Ovary (tissue), 9 donors: ENCODE measurements around the gene CLCN5. TPM values are rescaled to one million over a fixed set of nuclear protein-coding genes. Genes with fewer than 3 reads are reported as not detected.

ENCODE experiments used
- DNase-seq, 5 donors: peaks; one replicate each; pipeline ENCODE4 v3.0.0-alpha.2; 2019 to 2020
- H3K27ac ChIP-seq, 2 donors: fragments of 200-600 bp; one replicate each; pipeline versions ENCODE4 v1.5.1 to v1.8.0; 2019 to 2022
- H3K27me3 ChIP-seq: fragments of 200-600 bp; one replicate; pipeline ENCODE4 v1.8.0; 2022
- H3K36me3 ChIP-seq: fragments of 200-600 bp; sonication (generic); one replicate; pipeline ENCODE4 v1.5.1; 2019
- H3K4me1 ChIP-seq: one replicate; pipeline ENCODE4 v1.8.1; 2013; ENCODE audit warnings: mild to moderate bottlenecking, moderate library complexity; ENCODE audit not compliant: insufficient read depth
- H3K4me3 ChIP-seq: fragments of 200-600 bp; sonication (generic); one replicate; pipeline ENCODE4 v1.5.1; 2017
- H3K9me3 ChIP-seq, 2 donors: fragments of 200-600 bp in 1 of 2; sonication (generic) in 1 of 2; one replicate each; pipeline versions ENCODE4 v1.5.1 to v1.8.1; 2013 to 2019; ENCODE audit warnings: mild to moderate bottlenecking in 1 of 2, moderate library complexity in 1 of 2
- CTCF ChIP-seq, 3 donors: fragments of 450-650 bp in 2 of 3; fragments of 200-600 bp in 1 of 3; IDR thresholded peaks; one replicate each; pipeline versions ENCODE4 v1.5.1 to v1.8.0; 2016 to 2022; ENCODE audit warnings: antibody characterized with exemption in 3 of 3, mild to moderate bottlenecking in 1 of 3
- EP300 ChIP-seq: sonication (generic); formaldehyde crosslinking; IDR thresholded peaks from one replicate; pipeline ENCODE4 v1.6.1; 2017; ENCODE audit warnings: antibody characterized with exemption
- POLR2A ChIP-seq: fragments of 450-650 bp; IDR thresholded peaks from one replicate; pipeline ENCODE4 v1.6.1; 2017; ENCODE audit warnings: antibody characterized with exemption, mild to moderate bottlenecking, moderate library complexity
- WGBS, 3 donors: extraction: QIAGEN DNeasy Blood & Tissue Kit in 1 of 3; methylation state at CpG; one replicate each; pipeline versions ENCODE4 v1.1.5 to v1.1.7; 2013 to 2017; 5-methylcytosine and 5-hydroxymethylcytosine counted together
- intact Hi-C, 4 donors: fragments of 100-400 bp; cut with DNase I; formaldehyde crosslinking; loops; one replicate each; pipeline versions ENCODE4 v1.11.0 to v1.15.1; 2022 to 2023
- polyA plus RNA-seq, 2 donors: library from polyadenylated mRNA; stranded (reverse); fragments of 200-250 nt in 1 of 2; fragments of 350-450 nt in 1 of 2; fragmentation: Illumina TruSeq in 1 of 2; extraction: RNeasy Lipid Tissue Mini Kit (QIAGEN cat#74804) in 1 of 2; gene quantifications; one replicate each; pipeline ENCODE4 v1.2.3, GENCODE V29; 2013 to 2014
- total RNA-seq, 7 donors: library from RNA; depleted of rRNA in 2 of 7; stranded (reverse); fragments of >200 nt in 2 of 7; fragmentation: NEBNext Ultra II Directional in 3 of 7; extraction: Animal tissue kit (Norgen Biotek cat#: 25700) in 3 of 7; gene quantifications; one replicate each; pipeline versions ENCODE4 v1.1.0 to v1.2.4, GENCODE V29; 2016 to 2023
- donor health status: DM: no; HTN: no; CAD: no; lungs with moderate emphysema.
- donor health status: DM: no; HTN: no; CAD: no.
- donor health status: Bipolar disorder and iron deficiency.
- donor health status: DM: yes; HTN: yes; CAD: no.
- donor health status: DM: no; HTN: no; CAD: no.
- donor health status: DM: yes; HTN: yes; CAD: no.

The CLCN5 gene
- total and polyA plus RNA-seq, 9 donors: 1.4 to 26.5 (median 16.2) TPM

- no peaks in the 10 kb centered on the region for H3K36me3 ChIP-seq
- H3K4me1 ChIP-seq: peaks cover 2% of the 10 kb centered on the region
- TF ChIP-seq CTCF (IDR thresholded peaks at IDR 0.05) (peak in 2 of 3 donors; percentile 16 to 29), POLR2A (no peak), EP300 (no peak)
- intact Hi-C loops: no loop called here
- no peaks in the 10 kb centered on the region for H3K27me3 ChIP-seq
- H3K4me3 ChIP-seq: no peak overlapping the region
- DNase-seq: peak; percentile 13 to 64 (median 41)
- no peaks in the 10 kb centered on the region for H3K9me3 ChIP-seq
- WGBS, 3 donors: 28 to 40% (median 37%) methylated on average over 7 of the region's 7 CpGs
- no peak overlapping the region for H3K27ac ChIP-seq
These were observed 38.0 kb upstream of the CLCN5 start for GRCh38 chrX:49884290-49884862.

- TF ChIP-seq POLR2A (no peak), EP300 (no peak), CTCF (IDR thresholded peaks at IDR 0.05) (no peak)
- H3K9me3 ChIP-seq: no peaks in the 10 kb centered on the region
- WGBS, 3 donors: 82 to 84% (median 83%) methylated on average over 4 of the region's 4 CpGs
- no peak overlapping the region for H3K27ac ChIP-seq
- no peak overlapping the region for H3K4me3 ChIP-seq
- no peaks in the 10 kb centered on the region for H3K27me3 ChIP-seq
- no peaks in the 10 kb centered on the region for H3K36me3 ChIP-seq
- intact Hi-C loops: no loop called here
- H3K4me1 ChIP-seq: no peaks in the 10 kb centered on the region
- no peak for DNase-seq
These were observed 29.9 kb upstream of the CLCN5 start for GRCh38 chrX:49892542-49892941.

- no peaks in the 10 kb centered on the region for H3K4me1 ChIP-seq
- no peaks in the 10 kb centered on the region for H3K36me3 ChIP-seq
- TF ChIP-seq CTCF (IDR thresholded peaks at IDR 0.05): no peak
- no peak for TF ChIP-seq POLR2A
- no peak for TF ChIP-seq EP300
- H3K4me3 ChIP-seq: no peak overlapping the region
- WGBS, 3 donors: 63 to 76% (median 63%) methylated on average over 4 of the region's 4 CpGs
- no peaks in the 10 kb centered on the region for H3K27me3 ChIP-seq
- intact Hi-C loops: no loop called here
- H3K27ac ChIP-seq: no peak overlapping the region
- H3K9me3 ChIP-seq: no peaks in the 10 kb centered on the region
- no peak for DNase-seq
These were observed 25.4 kb upstream of the CLCN5 start for GRCh38 chrX:49896951-49897350.

GRCh38 chrX:49901048-49901447, 21.3 kb upstream of the CLCN5 start:
- no peaks in the 10 kb centered on the region for H3K27me3 ChIP-seq
- intact Hi-C loops: no loop called here
- TF ChIP-seq CTCF (IDR thresholded peaks at IDR 0.05) (no peak), EP300 (no peak), POLR2A (no peak)

More at GRCh38 chrX:49901048-49901447, 21.3 kb upstream of the CLCN5 start:
- Histone ChIP-seq H3K36me3 (no peaks in the 10 kb centered on the region), H3K4me1 (no peaks in the 10 kb centered on the region), H3K4me3 (no peak overlapping the region), H3K9me3 (no peaks in the 10 kb centered on the region), H3K27ac (no peak overlapping the region)
- DNase-seq: no peak
